ENCODE data around the gene PTGFRN.

PTGFRN gene

GRCh38 chr1:116948642-116949041 is 38.9 kb downstream of the PTGFRN start:
- DNase-seq (ENCODE audit: extremely low read depth, insufficient read length) = no peak
- TF ChIP-seq, protein P1, sequence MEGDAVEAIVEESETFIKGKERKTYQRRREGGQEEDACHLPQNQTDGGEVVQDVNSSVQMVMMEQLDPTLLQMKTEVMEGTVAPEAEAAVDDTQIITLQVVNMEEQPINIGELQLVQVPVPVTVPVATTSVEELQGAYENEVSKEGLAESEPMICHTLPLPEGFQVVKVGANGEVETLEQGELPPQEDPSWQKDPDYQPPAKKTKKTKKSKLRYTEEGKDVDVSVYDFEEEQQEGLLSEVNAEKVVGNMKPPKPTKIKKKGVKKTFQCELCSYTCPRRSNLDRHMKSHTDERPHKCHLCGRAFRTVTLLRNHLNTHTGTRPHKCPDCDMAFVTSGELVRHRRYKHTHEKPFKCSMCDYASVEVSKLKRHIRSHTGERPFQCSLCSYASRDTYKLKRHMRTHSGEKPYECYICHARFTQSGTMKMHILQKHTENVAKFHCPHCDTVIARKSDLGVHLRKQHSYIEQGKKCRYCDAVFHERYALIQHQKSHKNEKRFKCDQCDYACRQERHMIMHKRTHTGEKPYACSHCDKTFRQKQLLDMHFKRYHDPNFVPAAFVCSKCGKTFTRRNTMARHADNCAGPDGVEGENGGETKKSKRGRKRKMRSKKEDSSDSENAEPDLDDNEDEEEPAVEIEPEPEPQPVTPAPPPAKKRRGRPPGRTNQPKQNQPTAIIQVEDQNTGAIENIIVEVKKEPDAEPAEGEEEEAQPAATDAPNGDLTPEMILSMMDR (IDR thresholded peaks at IDR 0.05; ENCODE audit: insufficient read depth, low read length, poor library complexity, severe bottlenecking) = no peak
- H3K27me3 ChIP-seq (replicated peaks; ENCODE audit: control insufficient read depth, insufficient read depth, low read length) = peaks cover 1% of the 10 kb centered on the region; the same call in 1 of the 2 replicates
- H3K36me3 ChIP-seq (ENCODE audit: control insufficient read depth, insufficient read depth, low read length) = no peaks in the 10 kb centered on the region
- no peak overlapping the region for H3K4me3 ChIP-seq (replicated peaks; ENCODE audit: low read depth, low read length)

GRCh38 chr1:116949213-116949985 is 39.7 kb downstream of the PTGFRN start:
- no peak for DNase-seq (ENCODE audit: extremely low read depth, insufficient read length)

GRCh38 chr1:116950517-116951199 is 40.9 kb downstream of the PTGFRN start:
- Histone ChIP-seq H3K27me3 (replicated peaks; ENCODE audit: control insufficient read depth, insufficient read depth, low read length) (0 out of 2 replicates have a peak, but pooled peaks cover 1% of the 10 kb centered on the region), H3K36me3 (ENCODE audit: control insufficient read depth, insufficient read depth, low read length) (no peaks in the 10 kb centered on the region), H3K4me3 (replicated peaks; ENCODE audit: low read depth, low read length) (no peak overlapping the region)
- TF ChIP-seq, protein P1 (IDR thresholded peaks at IDR 0.05; ENCODE audit: insufficient read depth, low read length, poor library complexity, severe bottlenecking) = no peak
- DNase-seq (ENCODE audit: extremely low read depth, insufficient read length) = no peak

More at GRCh38 chr1:116949213-116949985, 39.7 kb downstream of the PTGFRN start:
- TF ChIP-seq, protein P1 (IDR thresholded peaks at IDR 0.05; ENCODE audit: insufficient read depth, low read length, poor library complexity, severe bottlenecking) = no peak
- Histone ChIP-seq H3K4me3 (replicated peaks; ENCODE audit: low read depth, low read length) (no peak overlapping the region), H3K36me3 (ENCODE audit: control insufficient read depth, insufficient read depth, low read length) (no peaks in the 10 kb centered on the region), H3K27me3 (replicated peaks; ENCODE audit: control insufficient read depth, insufficient read depth, low read length) (peaks cover 1% of the 10 kb centered on the region; the same call in 1 of the 2 replicates)

- no peaks in the 10 kb centered on the region for H3K27me3 ChIP-seq (replicated peaks; ENCODE audit: control insufficient read depth, insufficient read depth, low read length)
- DNase-seq (ENCODE audit: extremely low read depth, insufficient read length) = no peak
- TF ChIP-seq, protein P1 (IDR thresholded peaks at IDR 0.05; ENCODE audit: insufficient read depth, low read length, poor library complexity, severe bottlenecking) = no peak
- H3K4me3 ChIP-seq (replicated peaks; ENCODE audit: low read depth, low read length) = no peak overlapping the region
- H3K36me3 ChIP-seq (ENCODE audit: control insufficient read depth, insufficient read depth, low read length) = no peaks in the 10 kb centered on the region
These were observed 41.7 kb downstream of the PTGFRN start for GRCh38 chr1:116951200-116951935.

DNA sequence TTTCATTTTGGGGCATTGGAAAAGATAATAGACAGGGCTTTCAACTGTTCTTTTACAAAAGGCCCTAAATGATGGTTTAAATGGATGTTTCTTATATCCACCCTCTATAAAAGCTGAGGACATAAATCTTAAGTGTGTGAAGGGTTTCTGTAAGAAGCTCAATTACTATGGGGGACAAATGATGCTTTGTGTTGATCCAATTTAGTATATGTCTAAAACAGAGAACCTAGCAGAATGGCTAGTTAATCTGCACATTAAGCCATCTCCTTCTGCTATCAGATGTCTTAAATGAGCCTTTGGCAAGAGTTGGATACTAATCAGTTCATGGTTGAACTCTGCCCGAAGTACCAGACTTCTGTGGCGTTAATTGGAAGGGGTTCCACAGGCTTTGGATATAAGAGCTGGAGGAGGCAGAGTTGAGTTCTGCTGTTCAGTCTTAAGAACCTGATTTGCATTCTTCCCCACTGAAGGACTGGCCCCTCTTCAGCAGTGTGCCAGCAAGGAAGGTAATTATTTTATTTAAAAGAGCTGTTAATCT is 43.1 kb downstream of the PTGFRN start:
- Histone ChIP-seq H3K27me3 (replicated peaks; ENCODE audit: control insufficient read depth, insufficient read depth, low read length) (no peaks in the 10 kb centered on the region), H3K36me3 (ENCODE audit: control insufficient read depth, insufficient read depth, low read length) (no peaks in the 10 kb centered on the region), H3K4me3 (replicated peaks; ENCODE audit: low read depth, low read length) (no peak overlapping the region)
- DNase-seq (ENCODE audit: extremely low read depth, insufficient read length) = no peak
- TF ChIP-seq, protein P1 (IDR thresholded peaks at IDR 0.05; ENCODE audit: insufficient read depth, low read length, poor library complexity, severe bottlenecking) = no peak
